ENCODE data around the gene COBL. TPM values are rescaled to one million over a fixed set of nuclear protein-coding genes. Genes with fewer than 3 reads are reported as not detected.

Gene COBL
- total RNA-seq, 4 donors from 2014 or later: 50.2 to 156 (median 65.1) TPM

- Histone ChIP-seq H3K27ac (no peak overlapping the region), H3K4me1 (no peaks in the 10 kb centered on the region), H3K27me3 (no peaks in the 10 kb centered on the region), H3K9me3 (no peaks in the 10 kb centered on the region), H3K36me3 (no peaks in the 10 kb centered on the region), H3K4me3 (no peak overlapping the region)
- WGBS: 80% methylated on average over 3 of the region's 3 CpGs
- DNase-seq (ENCODE audit: low spot score in 2 of 2): no peak
- no peak for TF ChIP-seq POLR2A (IDR thresholded peaks at IDR 0.05)
Measured at GRCh38 chr7:51255036-51255435, 61.6 kb downstream of the COBL start.

GRCh38 chr7:51253157-51253556, 63.5 kb downstream of the COBL start:
- DNase-seq (ENCODE audit: low spot score in 2 of 2): no peak
- H3K4me1 ChIP-seq: peaks cover 3% of the 10 kb centered on the region
- TF ChIP-seq CTCF (IDR thresholded peaks at IDR 0.05) (no peak), POLR2AphosphoS5 (IDR thresholded peaks at IDR 0.05) (no peak), POLR2A (IDR thresholded peaks at IDR 0.05) (no peak), EP300 (IDR thresholded peaks at IDR 0.05) (no peak)

GRCh38 chr7:51251290-51251689, 65.3 kb downstream of the COBL start:
- H3K36me3 ChIP-seq: no peaks in the 10 kb centered on the region
- no peaks in the 10 kb centered on the region for H3K9me3 ChIP-seq
- no peak for DNase-seq (ENCODE audit: low spot score in 2 of 2)
- WGBS: 45% methylated on average over 4 of the region's 4 CpGs
- H3K4me1 ChIP-seq: peaks cover 3% of the 10 kb centered on the region
- TF ChIP-seq POLR2AphosphoS5 (IDR thresholded peaks at IDR 0.05) (no peak), POLR2A (IDR thresholded peaks at IDR 0.05) (no peak), EP300 (IDR thresholded peaks at IDR 0.05) (no peak), CTCF (IDR thresholded peaks at IDR 0.05) (no peak)
- no peaks in the 10 kb centered on the region for H3K27me3 ChIP-seq
- H3K27ac ChIP-seq: no peak overlapping the region
- H3K4me3 ChIP-seq: no peak overlapping the region

More at GRCh38 chr7:51253157-51253556, 63.5 kb downstream of the COBL start:
- 89% methylated on average over 3 of the region's 3 CpGs for WGBS
- Histone ChIP-seq H3K36me3 (no peaks in the 10 kb centered on the region), H3K27ac (no peak overlapping the region), H3K4me3 (no peak overlapping the region), H3K9me3 (no peaks in the 10 kb centered on the region), H3K27me3 (no peaks in the 10 kb centered on the region)

- no peak overlapping the region for H3K4me3 ChIP-seq
- no peak for TF ChIP-seq EP300 (IDR thresholded peaks at IDR 0.05)
- no peak for TF ChIP-seq POLR2AphosphoS5 (IDR thresholded peaks at IDR 0.05)
- no peak for TF ChIP-seq CTCF (IDR thresholded peaks at IDR 0.05)
- no peak for TF ChIP-seq POLR2A (IDR thresholded peaks at IDR 0.05)
- H3K4me1 ChIP-seq: peaks cover 3% of the 10 kb centered on the region
- no peaks in the 10 kb centered on the region for H3K27me3 ChIP-seq
- no peaks in the 10 kb centered on the region for H3K36me3 ChIP-seq
- H3K27ac ChIP-seq: no peak overlapping the region
- WGBS: 85% methylated on average over 2 of the region's 2 CpGs
- H3K9me3 ChIP-seq: no peaks in the 10 kb centered on the region
- DNase-seq (ENCODE audit: low spot score in 2 of 2): no peak
Measured at GRCh38 chr7:51250512-51250911, 66.1 kb downstream of the COBL start.

- 95% methylated on average over 3 of the region's 3 CpGs for WGBS
- no peak for TF ChIP-seq EP300 (IDR thresholded peaks at IDR 0.05)
- no peak for TF ChIP-seq CTCF (IDR thresholded peaks at IDR 0.05)
- no peak for TF ChIP-seq POLR2A (IDR thresholded peaks at IDR 0.05)
- no peak for TF ChIP-seq POLR2AphosphoS5 (IDR thresholded peaks at IDR 0.05)
Measured at GRCh38 chr7:51249991-51250390, 66.6 kb downstream of the COBL start.

More at GRCh38 chr7:51249991-51250390, 66.6 kb downstream of the COBL start:
- H3K36me3 ChIP-seq: no peaks in the 10 kb centered on the region
- peaks cover 3% of the 10 kb centered on the region for H3K4me1 ChIP-seq
- no peaks in the 10 kb centered on the region for H3K27me3 ChIP-seq
- H3K9me3 ChIP-seq: no peaks in the 10 kb centered on the region
- no peak for DNase-seq (ENCODE audit: low spot score in 2 of 2)
- no peak overlapping the region for H3K4me3 ChIP-seq
- no peak overlapping the region for H3K27ac ChIP-seq

Data from suprapubic skin (tissue), 4 donors.